Upper lobe of left lung (tissue), 4 donors: Measurements from ENCODE around the gene OR13J1.

Experiments used
- POLR2A ChIP-seq, 4 donors: fragments of 450-650 bp; IDR thresholded peaks; one replicate each; pipeline ENCODE4 v1.5.1; 2016 to 2017; ENCODE audit warnings: antibody characterized with exemption in 4 of 4, mild to moderate bottlenecking in 2 of 4
- TF ChIP-seq, protein P1 (sequence below), 6 experiments: fragments of 450-650 bp in 4 of 6; fragments of 200-600 bp in 2 of 6; sonication (generic) in 2 of 6; IDR thresholded peaks; one replicate each; pipeline ENCODE4 v1.5.1; 2016 to 2019; ENCODE audit warnings: antibody characterized with exemption in 6 of 6

- TF ChIP-seq, protein P1, sequence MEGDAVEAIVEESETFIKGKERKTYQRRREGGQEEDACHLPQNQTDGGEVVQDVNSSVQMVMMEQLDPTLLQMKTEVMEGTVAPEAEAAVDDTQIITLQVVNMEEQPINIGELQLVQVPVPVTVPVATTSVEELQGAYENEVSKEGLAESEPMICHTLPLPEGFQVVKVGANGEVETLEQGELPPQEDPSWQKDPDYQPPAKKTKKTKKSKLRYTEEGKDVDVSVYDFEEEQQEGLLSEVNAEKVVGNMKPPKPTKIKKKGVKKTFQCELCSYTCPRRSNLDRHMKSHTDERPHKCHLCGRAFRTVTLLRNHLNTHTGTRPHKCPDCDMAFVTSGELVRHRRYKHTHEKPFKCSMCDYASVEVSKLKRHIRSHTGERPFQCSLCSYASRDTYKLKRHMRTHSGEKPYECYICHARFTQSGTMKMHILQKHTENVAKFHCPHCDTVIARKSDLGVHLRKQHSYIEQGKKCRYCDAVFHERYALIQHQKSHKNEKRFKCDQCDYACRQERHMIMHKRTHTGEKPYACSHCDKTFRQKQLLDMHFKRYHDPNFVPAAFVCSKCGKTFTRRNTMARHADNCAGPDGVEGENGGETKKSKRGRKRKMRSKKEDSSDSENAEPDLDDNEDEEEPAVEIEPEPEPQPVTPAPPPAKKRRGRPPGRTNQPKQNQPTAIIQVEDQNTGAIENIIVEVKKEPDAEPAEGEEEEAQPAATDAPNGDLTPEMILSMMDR (IDR thresholded peaks at IDR 0.05): no peak
- no peak for TF ChIP-seq POLR2A (IDR thresholded peaks at IDR 0.05)
Observed at GRCh38 chr9:35827486-35827885, 42.7 kb downstream of the OR13J1 start.
